GM13977 (cell line): ENCODE measurements around the gene MKI67.

Source experiments
- DNase-seq: peaks from one replicate; pipeline ENCODE4 v3.0.0; 2012; ENCODE audit warnings: low spot score
- CTCF ChIP-seq: IDR thresholded peaks from 2 replicates; pipeline ENCODE4 v1.5.1; 2012; ENCODE audit warnings: mild to moderate bottlenecking, control low read depth; ENCODE audit not compliant: insufficient read depth; ENCODE audit errors: extremely low read depth, missing control alignments
- in situ Hi-C: fragments of 300-500 bp; cut with MboI; formaldehyde crosslinking; loops from one replicate; pipeline ENCODE4 v1.12.0; 2022; ENCODE audit warnings: low sequenced_read_pairs, low pct_unique_long_range_greater_than_20kb, mixed read lengths, inconsistent platforms; ENCODE audit not compliant: unreplicated experiment

MKI67 gene

GRCh38 chr10:128158021-128158795 is 32.0 kb upstream of the MKI67 start:
- in situ Hi-C loops = no loop called here
- TF ChIP-seq CTCF = no peak
- DNase-seq = no peak

GRCh38 chr10:128156999-128157755 is 31.0 kb upstream of the MKI67 start:
- no peak for TF ChIP-seq CTCF
- in situ Hi-C loops = no loop called here

GRCh38 chr10:128152741-128153580 is 26.7 kb upstream of the MKI67 start:
- in situ Hi-C loops = no loop called here
- TF ChIP-seq CTCF = no peak
- DNase-seq = no peak

More at GRCh38 chr10:128156999-128157755, 31.0 kb upstream of the MKI67 start:
- no peak for DNase-seq

- no peak for TF ChIP-seq CTCF
- in situ Hi-C loops = no loop called here
- DNase-seq = no peak
Measured at GRCh38 chr10:128151031-128151430, 24.8 kb upstream of the MKI67 start.

- TF ChIP-seq CTCF = no peak
Measured at GRCh38 chr10:128150561-128150960, 24.3 kb upstream of the MKI67 start.

GRCh38 chr10:128150045-128150493 is 23.8 kb upstream of the MKI67 start:
- in situ Hi-C loops = no loop called here
- peak; percentile 100 for TF ChIP-seq CTCF
- DNase-seq = peak; percentile 95

More at GRCh38 chr10:128150561-128150960, 24.3 kb upstream of the MKI67 start:
- no peak for DNase-seq
- in situ Hi-C loops = no loop called here
